ENCODE measurements around the gene CD79A. TPM values are rescaled to one million over a fixed set of nuclear protein-coding genes. Genes with fewer than 3 reads are reported as not detected.
"Not testable (repeated sequence)": the region's sequence is repeated elsewhere in the genome, so short reads cannot be mapped to it uniquely, and the experiment has no call there.

The CD79A gene
- total RNA-seq, 1 donor from 2014 or later, result not detected

GRCh38 chr19:41863209-41863931, 13.7 kb upstream of the CD79A start:
- no peak for DNase-seq

- DNase-seq, result no peak
These were observed 12.7 kb upstream of the CD79A start for GRCh38 chr19:41864374-41864773.

GRCh38 chr19:41866284-41866683, 10.8 kb upstream of the CD79A start:
- DNase-seq, result no peak

GRCh38 chr19:41868120-41868988, 8.7 kb upstream of the CD79A start:
- no peak for DNase-seq

GRCh38 chr19:41868989-41869300, 8.1 kb upstream of the CD79A start:
- DNase-seq, result no peak

GRCh38 chr19:41869374-41869955, 7.6 kb upstream of the CD79A start:
- no peak for DNase-seq

- DNase-seq, result no peak
These were observed 6.6 kb upstream of the CD79A start for GRCh38 chr19:41870401-41870873.

GRCh38 chr19:41871573-41872383, 5.3 kb upstream of the CD79A start:
- DNase-seq, result no peak

GRCh38 chr19:41872384-41872774, 4.7 kb upstream of the CD79A start:
- DNase-seq, result no peak

GRCh38 chr19:41872775-41873647, 4.1 kb upstream of the CD79A start:
- no peak for DNase-seq

- not testable (repeated sequence) for DNase-seq
These were observed 1.1 kb upstream of the CD79A start for GRCh38 chr19:41875973-41876372.

GRCh38 chr19:41877916-41878905, 1.1 kb downstream of the CD79A start:
- no peak for DNase-seq

GRCh38 chr19:41879080-41879479, 2.0 kb downstream of the CD79A start:
- no peak for DNase-seq

GRCh38 chr19:41879670-41880328, 2.7 kb downstream of the CD79A start:
- DNase-seq, result no peak

GRCh38 chr19:41880329-41880708, 3.2 kb downstream of the CD79A start:
- no peak for DNase-seq

GRCh38 chr19:41882568-41883462, 5.7 kb downstream of the CD79A start, which contains the start of gene ARHGEF1:
ARHGEF1 (plus strand) TSS chr19:41883184; CDS start chr19:41888083, 4,899 bp downstream.
- DNase-seq, result no peak

GRCh38 chr19:41883463-41883820, 6.4 kb downstream of the CD79A start:
- no peak for DNase-seq
